ENCODE measurements around the gene SLC23A2.

- TF ChIP-seq POLR2AphosphoS5 (IDR thresholded peaks at IDR 0.05; ENCODE audit: low read depth, low read length) (no peak), CTCF (IDR thresholded peaks at IDR 0.05) (no peak)
Measured at GRCh38 chr20:4919047-4919704, 82.1 kb downstream of the SLC23A2 start.

All from Panc1 (cell line).